ENCODE results near the gene S100A12.

S100A12 gene

DNA sequence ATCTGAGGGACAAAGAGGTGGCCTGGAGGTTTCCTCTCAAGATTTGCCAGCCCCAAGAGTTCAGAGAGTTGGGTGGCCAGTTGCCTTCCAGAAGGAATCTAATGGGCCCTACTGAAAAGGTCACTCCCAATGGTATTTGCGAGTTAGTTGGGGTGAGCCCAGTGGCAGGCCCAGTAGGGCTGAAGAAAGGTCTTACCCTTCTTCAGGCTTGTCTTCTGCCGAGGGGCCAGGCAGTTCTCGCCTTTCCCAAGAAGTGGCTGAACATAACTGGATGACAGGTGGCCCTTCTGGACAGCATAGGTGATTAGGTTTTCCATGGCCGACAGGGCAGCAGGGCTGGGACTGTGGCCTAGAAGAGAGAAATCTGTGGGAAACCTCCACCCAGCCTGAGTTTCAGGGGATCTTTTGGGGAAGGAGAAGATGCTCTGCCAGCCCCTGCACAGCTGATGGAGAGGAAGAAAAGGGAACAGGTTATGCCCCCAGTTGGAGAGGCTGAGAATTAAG lies 33.9 kb downstream of the S100A12 start:
- H2AFZ ChIP-seq (ENCODE audit: low read depth, low read length, severe bottlenecking) = no peak overlapping the region
- no peak overlapping the region for H3K4me2 ChIP-seq (ENCODE audit: low read depth, low read length, poor library complexity, severe bottlenecking)
- no peaks in the 10 kb centered on the region for H3K79me2 ChIP-seq (ENCODE audit: insufficient read depth, low read length)
- no peak overlapping the region for H3K4me3 ChIP-seq (ENCODE audit: insufficient read depth, low read length, poor library complexity, severe bottlenecking)
- H3F3A ChIP-seq (ENCODE audit: insufficient read depth) = no peaks in the 10 kb centered on the region
- no peaks in the 10 kb centered on the region for H3K9me2 ChIP-seq (replicated peaks; ENCODE audit: insufficient read depth, low read length)
- no peaks in the 10 kb centered on the region for H3K9me3 ChIP-seq (ENCODE audit: insufficient read depth, low read length)
- no peak overlapping the region for H3K27ac ChIP-seq (ENCODE audit: low read depth, low read length)
- no peaks in the 10 kb centered on the region for H3K36me3 ChIP-seq (ENCODE audit: low read length)
- TF ChIP-seq, protein P1, sequence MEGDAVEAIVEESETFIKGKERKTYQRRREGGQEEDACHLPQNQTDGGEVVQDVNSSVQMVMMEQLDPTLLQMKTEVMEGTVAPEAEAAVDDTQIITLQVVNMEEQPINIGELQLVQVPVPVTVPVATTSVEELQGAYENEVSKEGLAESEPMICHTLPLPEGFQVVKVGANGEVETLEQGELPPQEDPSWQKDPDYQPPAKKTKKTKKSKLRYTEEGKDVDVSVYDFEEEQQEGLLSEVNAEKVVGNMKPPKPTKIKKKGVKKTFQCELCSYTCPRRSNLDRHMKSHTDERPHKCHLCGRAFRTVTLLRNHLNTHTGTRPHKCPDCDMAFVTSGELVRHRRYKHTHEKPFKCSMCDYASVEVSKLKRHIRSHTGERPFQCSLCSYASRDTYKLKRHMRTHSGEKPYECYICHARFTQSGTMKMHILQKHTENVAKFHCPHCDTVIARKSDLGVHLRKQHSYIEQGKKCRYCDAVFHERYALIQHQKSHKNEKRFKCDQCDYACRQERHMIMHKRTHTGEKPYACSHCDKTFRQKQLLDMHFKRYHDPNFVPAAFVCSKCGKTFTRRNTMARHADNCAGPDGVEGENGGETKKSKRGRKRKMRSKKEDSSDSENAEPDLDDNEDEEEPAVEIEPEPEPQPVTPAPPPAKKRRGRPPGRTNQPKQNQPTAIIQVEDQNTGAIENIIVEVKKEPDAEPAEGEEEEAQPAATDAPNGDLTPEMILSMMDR (IDR thresholded peaks at IDR 0.05; ENCODE audit: insufficient read depth, low read length, poor library complexity, severe bottlenecking) = no peak
- TF ChIP-seq EZH2phosphoT487 (conservative IDR thresholded peaks at IDR 0.05; ENCODE audit: low read length) = no peak
- no peak overlapping the region for H3K9ac ChIP-seq (ENCODE audit: low read length)
- no peaks in the 10 kb centered on the region for H4K20me1 ChIP-seq (ENCODE audit: low read depth, low read length)
- no peaks in the 10 kb centered on the region for H3K27me3 ChIP-seq (ENCODE audit: low read length)

DNA sequence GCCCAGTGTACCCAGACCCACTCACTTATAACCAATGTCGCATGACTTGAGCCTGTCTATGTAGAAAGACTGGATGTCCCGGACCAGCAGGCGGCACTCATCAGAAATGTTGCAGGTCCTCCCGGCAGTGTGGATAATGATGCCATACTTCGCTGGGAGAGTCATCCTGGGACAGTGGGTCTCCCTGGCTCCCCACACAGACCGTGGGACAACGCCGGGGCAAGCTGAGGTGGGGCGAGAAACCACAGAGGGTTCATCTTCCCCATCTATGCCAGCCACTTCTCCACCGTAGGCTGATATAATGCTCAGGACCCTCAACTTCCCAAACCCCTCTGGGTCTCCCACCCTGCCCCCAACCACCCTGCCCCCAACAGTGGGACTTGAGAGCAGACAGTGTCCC lies 35.1 kb downstream of the S100A12 start:
- no peaks in the 10 kb centered on the region for H3K27me3 ChIP-seq (ENCODE audit: low read length)

DNA sequence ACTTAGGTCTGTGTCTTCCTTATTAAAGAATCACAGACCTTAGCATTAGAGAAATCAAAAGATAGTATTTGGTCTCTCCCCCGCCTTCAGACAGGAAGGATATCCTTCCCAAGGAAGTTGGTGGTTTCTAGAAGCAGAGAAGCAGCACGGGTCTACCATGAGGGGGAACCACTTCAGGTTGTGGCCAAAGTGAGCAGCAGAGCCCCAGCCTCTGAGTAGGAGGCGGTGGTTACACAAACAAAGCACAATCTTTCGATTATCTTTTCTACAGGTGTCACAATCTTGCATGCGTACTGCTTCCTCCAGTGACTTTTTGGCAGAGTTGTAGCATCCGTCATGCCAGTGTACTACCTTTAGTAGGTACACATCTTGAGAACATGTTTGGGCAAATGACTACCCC lies 35.6 kb downstream of the S100A12 start:
- TF ChIP-seq EZH2phosphoT487 (conservative IDR thresholded peaks at IDR 0.05; ENCODE audit: low read length) = no peak
- TF ChIP-seq, protein P1 (IDR thresholded peaks at IDR 0.05; ENCODE audit: insufficient read depth, low read length, poor library complexity, severe bottlenecking) = no peak
- Histone ChIP-seq H3K9me2 (replicated peaks; ENCODE audit: insufficient read depth, low read length) (no peaks in the 10 kb centered on the region), H3K36me3 (ENCODE audit: low read length) (no peaks in the 10 kb centered on the region), H2AFZ (ENCODE audit: low read depth, low read length, severe bottlenecking) (no peak overlapping the region), H3K27ac (ENCODE audit: low read depth, low read length) (no peak overlapping the region), H3K4me2 (ENCODE audit: low read depth, low read length, poor library complexity, severe bottlenecking) (no peak overlapping the region), H3K9ac (ENCODE audit: low read length) (no peak overlapping the region), H3K79me2 (ENCODE audit: insufficient read depth, low read length) (no peaks in the 10 kb centered on the region), H3K27me3 (ENCODE audit: low read length) (no peaks in the 10 kb centered on the region), H3F3A (ENCODE audit: insufficient read depth) (no peaks in the 10 kb centered on the region), H3K9me3 (ENCODE audit: insufficient read depth, low read length) (no peaks in the 10 kb centered on the region), H4K20me1 (ENCODE audit: low read depth, low read length) (no peaks in the 10 kb centered on the region), H3K4me3 (ENCODE audit: insufficient read depth, low read length, poor library complexity, severe bottlenecking) (no peak overlapping the region)

More for the DNA sequence above, 35.1 kb downstream of the S100A12 start:
- Histone ChIP-seq H3K9ac (ENCODE audit: low read length) (no peak overlapping the region), H3K4me3 (ENCODE audit: insufficient read depth, low read length, poor library complexity, severe bottlenecking) (no peak overlapping the region), H3K9me3 (ENCODE audit: insufficient read depth, low read length) (no peaks in the 10 kb centered on the region), H3K27ac (ENCODE audit: low read depth, low read length) (no peak overlapping the region), H2AFZ (ENCODE audit: low read depth, low read length, severe bottlenecking) (no peak overlapping the region), H3K4me2 (ENCODE audit: low read depth, low read length, poor library complexity, severe bottlenecking) (no peak overlapping the region), H3K79me2 (ENCODE audit: insufficient read depth, low read length) (no peaks in the 10 kb centered on the region), H3K36me3 (ENCODE audit: low read length) (no peaks in the 10 kb centered on the region), H3K9me2 (replicated peaks; ENCODE audit: insufficient read depth, low read length) (no peaks in the 10 kb centered on the region), H4K20me1 (ENCODE audit: low read depth, low read length) (no peaks in the 10 kb centered on the region), H3F3A (ENCODE audit: insufficient read depth) (no peaks in the 10 kb centered on the region)
- TF ChIP-seq, protein P1 (IDR thresholded peaks at IDR 0.05; ENCODE audit: insufficient read depth, low read length, poor library complexity, severe bottlenecking) = no peak
- TF ChIP-seq EZH2phosphoT487 (conservative IDR thresholded peaks at IDR 0.05; ENCODE audit: low read length) = no peak

All from SU-DHL-6 (cell line).